Spleen (tissue), 7 donors: ENCODE results near the gene EXOSC7.

Experiments used
- CTCF ChIP-seq, 11 experiments: fragments of 200-600 bp in 7 of 11; fragments of 450-650 bp in 4 of 11; sonication (generic) in 4 of 11; IDR thresholded peaks in 8 of 11; conservative IDR thresholded peaks in 3 of 11; 1 replicate in 7 of 11; 2 replicates in 4 of 11; pipeline versions ENCODE4 v1.4.0 to v1.8.0; 2016 to 2021; ENCODE audit warnings: antibody characterized with exemption in 11 of 11, inconsistent platforms in 4 of 11, mild to moderate bottlenecking in 1 of 11
- POLR2A ChIP-seq, 3 donors: fragments of 450-650 bp; IDR thresholded peaks; one replicate each; pipeline ENCODE4 v1.5.1; 2017; ENCODE audit warnings: antibody characterized with exemption in 3 of 3, mild to moderate bottlenecking in 1 of 3
- donor health status: DM: no; HTN: no; CAD: no; lungs with moderate emphysema.
- donor health status: DM: no; HTN: no; CAD: no.
- donor health status: DM: no; HTN: no; CAD: no.

GRCh38 chr3:44996556-44996969 is 20.5 kb downstream of the EXOSC7 start:
- no peak for TF ChIP-seq CTCF (IDR thresholded peaks at IDR 0.05 in 8 of 11, conservative IDR thresholded peaks at IDR 0.05 in 3 of 11)
- TF ChIP-seq POLR2A (IDR thresholded peaks at IDR 0.05) = no peak
